AG20443 (cell line): ENCODE measurements around the gene GALK2.
"Not testable (repeated sequence)": the region's sequence is repeated elsewhere in the genome, so short reads cannot be mapped to it uniquely, and the experiment has no call there.

Experiments
- DNase-seq: peaks from one replicate; pipeline ENCODE4 v3.0.0; 2012; ENCODE audit warnings: low spot score, mixed read lengths

Gene GALK2

DNA sequence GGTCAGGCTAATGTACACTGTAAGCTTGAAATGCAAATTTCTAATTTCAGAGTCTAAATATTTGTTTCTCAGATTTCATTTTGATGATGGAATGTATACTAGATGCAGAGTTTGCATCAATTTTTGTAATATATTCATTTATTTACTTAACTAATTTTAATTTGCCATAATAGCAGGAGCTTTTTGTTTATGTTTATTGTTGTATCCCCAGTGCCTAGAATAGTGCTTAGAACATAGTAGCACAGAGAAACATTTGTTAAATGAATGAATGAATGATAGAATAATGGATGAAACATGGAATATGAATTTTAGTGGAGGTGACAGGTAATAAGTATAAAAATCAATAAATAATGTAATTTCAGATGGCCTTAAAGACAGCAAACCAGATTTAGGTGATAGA, 5.2 kb upstream of the GALK2 start:
- DNase-seq: no peak

DNA sequence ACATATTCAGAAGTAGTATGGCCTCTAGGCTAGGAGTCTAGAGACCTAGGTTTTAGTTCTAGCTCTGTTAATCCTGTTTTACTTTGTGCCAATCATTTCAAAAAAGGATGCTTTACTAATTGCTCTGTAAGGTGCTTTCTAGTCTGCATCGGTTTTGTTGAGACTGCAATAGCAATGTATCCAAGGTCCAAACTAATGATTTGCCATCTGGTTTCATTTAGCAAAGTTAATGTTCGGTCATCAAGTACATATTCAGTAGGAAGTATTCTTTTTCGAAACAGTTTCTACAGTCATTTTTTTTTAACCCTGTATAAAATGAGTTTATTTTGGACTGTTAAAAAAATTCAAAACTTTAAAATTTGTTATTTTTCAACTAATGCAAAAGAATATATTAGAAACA, 2.0 kb upstream of the GALK2 start:
- peak; percentile 17 for DNase-seq

DNA sequence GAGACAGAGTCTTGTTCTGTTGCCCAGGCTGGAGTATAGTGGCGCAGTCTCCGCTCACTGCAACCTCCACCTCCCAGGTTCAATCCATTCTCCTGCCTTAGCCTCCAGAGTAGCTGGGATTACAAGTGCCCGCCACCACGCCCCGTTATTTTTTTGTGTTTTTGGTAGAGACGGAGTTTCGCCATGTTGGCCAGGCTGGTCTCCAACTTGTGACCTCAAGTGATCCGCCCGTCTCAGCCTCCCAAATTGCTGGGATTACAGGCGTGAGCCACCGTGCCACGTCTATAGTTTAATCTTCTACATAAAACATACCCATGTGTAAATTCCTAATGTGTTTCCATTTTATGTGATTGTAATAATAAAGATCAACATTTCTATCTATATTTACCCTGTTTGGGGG, 1.7 kb downstream of the GALK2 start:
- no peak for DNase-seq

DNA sequence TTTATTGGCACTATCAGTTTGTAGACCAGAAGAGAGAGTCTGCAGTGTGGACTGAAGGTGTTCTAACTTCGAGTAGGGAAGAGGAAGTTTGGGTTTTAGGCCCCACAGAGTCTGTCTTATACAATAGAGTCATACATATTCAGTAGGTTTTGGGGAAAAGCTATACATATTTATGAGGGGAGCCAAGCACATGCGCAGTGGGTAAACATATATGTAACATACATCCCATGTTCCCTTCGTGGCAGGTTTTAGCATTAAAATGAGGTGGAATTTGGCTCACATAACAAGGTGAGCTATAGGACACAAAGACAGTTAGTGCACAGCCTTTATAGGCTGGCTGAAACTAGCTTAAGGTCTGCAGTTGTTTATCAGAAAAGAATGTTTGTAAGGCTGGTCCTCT, 4.9 kb downstream of the GALK2 start:
- DNase-seq: no peak

DNA sequence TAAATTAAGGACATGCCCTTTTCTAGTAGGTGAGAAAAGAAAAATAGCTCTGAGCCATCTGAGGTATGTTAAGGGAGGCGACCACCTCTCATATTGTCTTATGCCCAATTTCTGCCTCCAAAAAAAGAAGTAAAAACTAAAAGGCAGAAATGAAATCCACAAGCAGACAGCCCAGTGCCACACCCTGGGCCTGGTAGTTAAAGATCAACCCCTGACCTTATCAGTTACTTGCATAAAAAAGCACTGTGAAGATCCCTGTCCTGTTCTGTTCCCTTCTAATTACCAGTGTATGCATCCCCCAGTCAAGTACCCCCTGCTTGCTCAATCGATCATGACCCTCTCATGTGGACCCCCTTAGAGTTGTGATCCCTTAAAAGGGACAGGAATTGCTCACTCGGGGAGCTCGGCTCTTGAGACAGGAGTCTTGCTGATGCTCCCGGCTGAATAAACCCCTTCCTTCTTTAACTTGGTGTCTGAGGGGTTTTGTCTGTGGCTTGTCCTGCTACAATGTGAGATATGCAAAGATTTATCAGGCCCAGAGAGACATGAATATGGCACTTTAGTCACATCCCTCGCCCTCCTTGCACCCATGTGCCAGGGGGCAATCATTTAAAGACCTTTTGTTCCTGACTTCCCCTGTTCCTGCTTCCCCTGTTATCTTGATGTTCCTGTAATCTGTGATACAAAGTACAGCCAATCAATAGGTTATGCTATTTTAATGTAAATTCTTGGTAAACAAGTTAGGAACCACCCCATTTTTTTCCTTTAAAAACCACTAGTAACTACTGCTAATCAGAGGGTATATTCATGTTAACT, 5.7 kb downstream of the GALK2 start:
- not testable (repeated sequence) for DNase-seq

DNA sequence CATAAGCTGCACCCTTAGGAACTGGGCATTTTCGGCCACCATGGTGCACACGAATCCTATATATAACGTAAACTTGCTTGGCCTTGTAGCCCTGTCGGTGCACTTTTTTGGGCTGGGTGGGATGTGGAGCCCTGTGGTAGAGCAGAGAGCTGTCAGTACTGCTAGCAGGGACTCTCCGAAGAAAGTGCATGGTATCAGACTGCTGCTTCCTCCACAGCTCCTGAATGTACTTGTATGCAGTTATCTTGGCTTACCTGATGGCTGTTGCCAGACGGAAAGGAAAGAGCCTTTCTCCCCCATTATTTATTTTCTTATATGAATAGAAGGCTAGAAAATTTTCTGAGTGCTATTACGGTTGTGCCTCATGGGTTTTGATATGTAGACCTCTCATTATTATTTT, 8.4 kb downstream of the GALK2 start:
- DNase-seq: no peak

DNA sequence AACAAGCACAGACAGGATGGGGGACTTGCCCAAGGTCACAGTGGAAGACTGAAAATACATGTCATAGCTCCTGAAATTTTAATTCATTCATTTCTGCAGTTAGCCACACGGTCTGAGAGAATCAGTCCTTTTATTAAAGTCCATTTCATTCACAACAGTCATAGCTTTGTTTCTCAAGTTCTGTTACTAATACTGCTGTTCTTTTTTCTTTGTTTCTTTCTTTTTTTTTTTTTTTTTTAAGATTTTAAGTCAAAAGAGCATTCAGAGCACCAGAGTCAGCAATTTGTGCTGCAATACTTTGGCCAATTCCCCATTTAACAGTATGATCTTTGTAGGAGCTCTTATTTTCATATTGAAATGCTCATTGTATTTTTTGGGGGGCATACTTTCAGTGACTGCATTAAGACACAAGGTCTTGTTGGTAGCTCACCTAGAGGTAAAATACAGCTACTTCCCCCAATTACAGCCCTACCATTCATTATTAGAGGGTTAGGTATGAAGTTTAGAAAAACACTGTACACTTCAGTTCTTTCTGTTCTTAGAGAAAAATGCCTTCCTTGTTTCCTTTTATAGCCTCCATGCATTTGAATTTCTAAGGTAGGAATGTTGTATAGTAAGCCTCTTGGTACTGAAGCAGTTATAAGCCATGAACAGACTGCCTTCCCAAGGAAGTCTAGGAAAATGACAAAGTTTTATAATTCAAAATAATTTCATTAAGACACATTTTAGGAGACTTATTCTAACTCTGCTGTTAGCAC, 9.6 kb downstream of the GALK2 start:
- DNase-seq: no peak

DNA sequence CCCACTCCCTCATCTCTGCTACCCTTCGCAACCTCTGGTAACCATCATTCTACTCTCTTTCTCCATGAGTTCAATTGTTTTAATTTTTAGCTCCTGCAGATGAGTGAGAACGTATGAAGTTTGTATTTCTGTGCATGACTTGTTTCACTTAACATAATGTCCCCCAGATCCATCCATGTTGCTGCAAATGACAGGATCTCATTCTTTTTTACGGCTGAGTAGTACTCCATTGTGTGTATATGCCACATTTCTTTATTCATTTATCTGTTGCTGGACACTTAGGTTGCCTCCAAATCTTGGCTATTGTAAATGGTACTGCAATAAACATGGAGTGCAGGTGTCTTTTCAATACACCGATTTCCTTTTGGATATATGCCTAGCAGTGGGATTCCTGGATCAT, 12.1 kb downstream of the GALK2 start:
- DNase-seq: no peak

DNA sequence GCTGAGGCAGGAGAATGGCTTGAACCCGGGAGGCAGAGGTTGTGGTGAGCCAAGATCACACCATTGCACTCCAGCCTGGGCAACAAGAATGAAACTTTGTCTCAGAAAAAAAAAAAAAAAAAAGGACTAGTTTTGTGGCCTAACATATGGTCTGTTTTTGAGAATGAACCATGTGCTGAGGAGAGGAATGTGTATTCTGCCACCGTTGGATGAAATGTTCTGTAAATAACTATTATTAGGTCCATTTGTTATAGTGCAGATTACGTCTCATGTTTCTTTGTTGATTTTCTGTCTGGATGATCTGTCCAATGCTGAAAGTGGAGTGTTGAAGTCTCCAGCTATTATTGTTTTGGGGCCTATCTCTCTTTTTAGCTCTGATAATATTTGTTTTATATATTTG, 13.7 kb downstream of the GALK2 start:
- not testable (repeated sequence) for DNase-seq

DNA sequence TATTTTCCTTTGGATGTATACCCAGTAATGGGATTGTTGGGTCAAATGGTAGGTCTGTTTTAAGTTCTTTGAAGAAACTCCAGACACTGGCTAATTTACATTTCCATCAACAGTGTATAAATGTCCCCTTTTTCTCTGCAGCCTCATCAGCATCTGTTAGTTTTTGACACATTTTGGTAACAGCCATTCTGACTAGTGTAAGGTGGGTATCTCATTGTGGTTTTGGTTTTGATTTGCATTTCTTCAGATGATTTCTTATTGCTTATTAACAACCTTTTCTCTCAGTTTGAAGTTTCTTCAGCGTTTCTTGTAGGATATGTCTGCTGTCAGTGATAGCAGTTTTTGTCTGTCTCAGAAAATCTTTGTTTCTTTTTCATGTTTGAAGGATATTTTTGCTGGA, 15.4 kb downstream of the GALK2 start:
- no peak for DNase-seq

DNA sequence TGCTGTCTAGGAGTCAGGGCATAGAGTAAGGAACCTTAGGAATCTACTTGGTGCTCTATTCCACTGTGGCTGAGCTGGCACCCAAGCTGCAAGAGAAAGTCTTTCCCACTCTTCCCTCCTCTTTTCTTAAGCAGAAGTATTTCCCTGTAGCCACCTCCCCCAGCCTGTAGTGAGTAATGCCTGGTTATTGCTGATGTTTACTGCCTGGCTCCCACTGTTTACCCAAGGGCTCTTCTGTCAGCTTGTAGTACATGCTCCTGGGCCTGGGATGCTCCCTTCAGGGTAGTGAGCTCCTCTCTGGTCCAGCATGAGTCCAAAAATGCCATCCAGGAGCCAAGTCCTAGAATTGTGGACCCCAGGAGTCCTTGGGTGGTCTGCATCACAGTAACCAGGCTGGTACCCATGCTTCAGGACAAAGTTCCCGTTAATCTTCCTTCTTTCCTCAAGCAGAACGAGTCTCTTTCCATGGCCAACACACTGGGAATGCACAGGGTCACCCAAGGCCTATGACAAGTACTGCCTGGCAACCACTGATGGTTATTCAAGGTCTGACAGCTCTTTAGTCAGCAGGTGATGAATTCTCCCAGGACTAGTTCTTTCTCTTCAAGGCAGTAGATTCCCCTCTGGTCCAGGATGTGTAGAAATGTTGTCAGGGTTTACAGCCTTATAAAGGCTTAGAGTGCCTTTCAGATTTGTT, 17.6 kb downstream of the GALK2 start:
- peak; percentile 24 for DNase-seq

DNA sequence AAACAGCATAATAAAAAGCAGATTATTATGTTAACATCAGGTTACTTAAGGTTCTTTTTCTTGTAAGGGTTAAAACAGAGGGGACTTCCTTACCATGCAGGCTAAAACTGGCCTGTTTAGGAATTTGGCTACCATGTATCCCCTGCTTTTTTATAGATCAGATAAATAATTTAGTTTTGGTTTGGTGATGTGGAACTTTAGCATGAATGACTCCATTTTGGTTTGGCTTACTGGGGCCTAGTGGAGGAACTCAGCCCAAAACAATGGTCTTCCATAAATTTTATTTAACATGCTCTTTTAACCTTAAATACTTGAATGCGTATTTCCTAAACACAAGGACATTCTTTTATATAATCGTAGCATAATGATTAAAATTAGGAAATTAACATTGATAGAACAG, 18.9 kb downstream of the GALK2 start:
- DNase-seq: no peak

DNA sequence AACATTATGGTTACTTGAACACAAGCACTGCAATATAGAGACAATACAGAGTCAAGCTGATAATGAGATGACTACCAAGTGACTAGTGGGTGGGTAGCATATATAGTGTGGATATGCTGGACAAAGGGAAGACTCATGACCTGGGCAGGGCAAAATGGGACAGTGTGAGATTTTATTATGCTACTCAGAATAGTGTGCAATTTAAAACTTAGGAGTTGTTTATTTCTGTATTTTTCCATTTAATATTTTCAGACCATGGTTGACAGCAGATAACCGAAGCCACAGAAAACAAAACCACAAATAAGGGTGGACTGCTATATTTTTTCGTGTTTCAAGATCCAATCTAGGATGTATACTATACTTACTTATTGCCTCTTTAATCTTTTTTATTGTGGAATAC, 19.6 kb downstream of the GALK2 start:
- DNase-seq: no peak

DNA sequence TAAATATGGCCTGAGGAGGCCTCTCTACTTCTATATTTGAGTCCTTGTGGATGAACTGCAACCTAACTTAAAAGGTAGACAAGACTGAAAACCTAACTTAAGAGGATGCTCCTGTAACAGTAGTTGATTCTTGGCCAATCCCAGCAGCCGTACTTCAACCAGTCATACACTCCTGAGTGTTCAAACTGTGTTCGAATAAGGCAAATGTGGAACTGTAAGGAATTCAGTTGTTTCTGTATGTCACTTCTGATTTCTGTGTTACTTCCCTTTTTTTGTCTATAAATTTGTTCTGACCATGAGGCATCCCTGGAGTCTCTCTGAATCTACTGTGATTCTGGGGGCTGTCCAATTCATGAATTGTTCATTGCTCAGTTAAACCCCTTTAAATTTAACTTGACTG, 20.5 kb downstream of the GALK2 start:
- DNase-seq: no peak

DNA sequence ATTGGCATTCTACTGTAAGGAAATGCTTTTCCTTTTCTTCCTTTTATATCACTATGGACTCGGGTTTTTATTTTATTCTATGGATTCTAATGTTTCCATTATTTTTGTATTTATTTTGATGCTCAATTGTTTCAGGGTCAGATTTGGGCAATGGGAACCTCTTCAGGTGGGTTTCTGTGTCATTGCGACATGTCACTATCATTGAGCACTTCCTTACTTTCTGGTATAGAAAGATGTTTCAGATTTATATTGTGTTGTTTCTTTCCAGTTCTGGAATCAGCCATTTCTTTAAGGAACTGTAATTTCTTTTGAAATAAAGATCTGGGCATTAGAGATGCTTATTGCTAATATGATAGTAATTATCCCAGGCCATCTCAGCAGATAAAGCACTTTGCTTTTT, 21.8 kb downstream of the GALK2 start:
- DNase-seq: no peak

DNA sequence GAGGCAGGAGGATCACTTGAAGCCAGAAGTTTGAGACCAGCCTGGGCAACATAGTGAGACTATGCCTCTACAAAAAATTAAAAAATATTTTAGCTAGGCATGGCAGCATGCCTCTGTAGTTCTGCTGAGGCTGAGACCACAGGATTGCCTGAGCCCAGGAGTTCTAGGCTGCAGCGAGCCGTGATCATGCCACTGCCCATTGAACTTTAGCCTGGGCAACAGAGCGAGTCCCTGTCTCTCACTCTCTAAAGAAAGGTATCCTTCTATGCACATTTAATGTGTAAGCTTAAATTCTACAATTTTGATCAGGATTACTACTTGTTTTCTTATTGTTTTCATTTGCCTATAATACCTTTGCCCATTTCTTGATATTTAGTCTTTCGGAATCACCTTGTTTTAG, 26.8 kb downstream of the GALK2 start:
- no peak for DNase-seq

DNA sequence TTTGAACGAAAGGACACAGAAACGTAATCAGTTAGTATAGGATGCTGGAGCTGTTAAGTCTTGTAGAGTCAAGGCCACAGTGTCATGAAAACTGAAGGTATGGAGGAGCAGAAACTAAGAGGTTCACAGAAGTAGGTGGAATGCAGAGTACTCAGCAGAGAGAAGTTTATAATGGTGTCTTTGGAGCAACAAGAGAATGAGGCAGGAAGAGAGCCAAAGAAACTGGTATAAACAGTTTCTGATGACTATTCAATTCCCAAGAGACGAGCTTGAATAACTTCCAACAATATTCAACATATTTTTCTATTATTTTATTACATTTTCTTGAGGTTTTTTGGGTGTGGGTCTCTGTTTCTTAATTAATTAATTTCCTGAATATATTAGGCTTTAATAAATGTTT, 29.6 kb downstream of the GALK2 start:
- DNase-seq: no peak

DNA sequence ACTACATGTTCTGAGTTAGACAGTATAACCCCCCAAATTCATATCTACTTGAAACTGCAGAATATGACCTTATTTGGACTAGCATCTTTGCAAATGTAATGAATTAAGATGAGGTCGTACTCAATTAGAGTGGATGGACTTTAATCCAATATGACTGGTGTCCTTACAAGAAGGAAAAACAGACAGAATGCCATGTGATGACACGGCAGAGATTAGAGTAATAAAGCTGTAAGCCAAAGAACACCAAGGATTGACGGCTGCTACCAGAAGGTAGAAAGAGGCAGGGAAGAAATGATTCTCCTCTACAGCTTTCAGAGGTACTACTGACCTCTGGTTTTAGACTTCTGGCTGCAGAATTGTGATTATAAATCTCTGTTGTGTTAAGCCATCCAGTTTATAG, 30.3 kb downstream of the GALK2 start:
- no peak for DNase-seq

DNA sequence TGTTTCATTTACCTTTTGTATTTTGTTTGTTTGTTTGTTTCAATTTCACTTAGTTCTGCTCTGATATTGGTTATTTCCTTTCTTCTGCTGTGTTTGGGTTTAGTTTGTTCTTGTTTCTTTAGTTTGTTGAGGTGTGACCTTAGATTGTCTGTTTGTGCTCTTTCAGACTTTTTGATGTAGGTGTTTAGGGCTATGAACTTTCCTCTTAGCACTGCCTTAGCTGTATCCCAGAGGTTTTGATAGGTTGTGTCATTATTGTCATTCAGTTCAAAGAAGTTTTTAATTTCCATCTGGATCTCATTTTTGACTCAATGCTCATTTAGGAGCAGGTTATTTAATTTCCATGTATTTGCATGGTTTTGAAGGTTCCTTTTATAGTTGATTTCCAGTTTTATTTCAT, 38.1 kb downstream of the GALK2 start:
- DNase-seq: not testable (repeated sequence)

DNA sequence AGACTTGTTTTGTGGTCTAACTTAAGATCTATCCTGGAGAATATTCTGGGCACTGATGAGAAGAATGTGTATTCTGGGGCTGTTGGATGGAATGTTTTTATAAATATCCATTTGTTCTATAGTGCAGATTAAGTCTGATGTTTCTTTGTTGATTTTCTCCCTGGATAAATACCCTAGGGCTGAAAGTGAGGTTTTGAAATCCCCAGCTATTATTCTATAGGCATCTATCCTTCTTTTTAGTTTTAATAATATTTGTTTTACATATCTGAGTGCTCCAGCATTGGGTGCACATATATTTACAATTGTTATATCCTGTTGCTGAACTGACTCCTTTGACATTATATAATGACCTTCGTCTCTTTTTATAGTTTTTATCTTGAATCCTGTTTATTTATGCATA, 42.9 kb downstream of the GALK2 start:
- no peak for DNase-seq

DNA sequence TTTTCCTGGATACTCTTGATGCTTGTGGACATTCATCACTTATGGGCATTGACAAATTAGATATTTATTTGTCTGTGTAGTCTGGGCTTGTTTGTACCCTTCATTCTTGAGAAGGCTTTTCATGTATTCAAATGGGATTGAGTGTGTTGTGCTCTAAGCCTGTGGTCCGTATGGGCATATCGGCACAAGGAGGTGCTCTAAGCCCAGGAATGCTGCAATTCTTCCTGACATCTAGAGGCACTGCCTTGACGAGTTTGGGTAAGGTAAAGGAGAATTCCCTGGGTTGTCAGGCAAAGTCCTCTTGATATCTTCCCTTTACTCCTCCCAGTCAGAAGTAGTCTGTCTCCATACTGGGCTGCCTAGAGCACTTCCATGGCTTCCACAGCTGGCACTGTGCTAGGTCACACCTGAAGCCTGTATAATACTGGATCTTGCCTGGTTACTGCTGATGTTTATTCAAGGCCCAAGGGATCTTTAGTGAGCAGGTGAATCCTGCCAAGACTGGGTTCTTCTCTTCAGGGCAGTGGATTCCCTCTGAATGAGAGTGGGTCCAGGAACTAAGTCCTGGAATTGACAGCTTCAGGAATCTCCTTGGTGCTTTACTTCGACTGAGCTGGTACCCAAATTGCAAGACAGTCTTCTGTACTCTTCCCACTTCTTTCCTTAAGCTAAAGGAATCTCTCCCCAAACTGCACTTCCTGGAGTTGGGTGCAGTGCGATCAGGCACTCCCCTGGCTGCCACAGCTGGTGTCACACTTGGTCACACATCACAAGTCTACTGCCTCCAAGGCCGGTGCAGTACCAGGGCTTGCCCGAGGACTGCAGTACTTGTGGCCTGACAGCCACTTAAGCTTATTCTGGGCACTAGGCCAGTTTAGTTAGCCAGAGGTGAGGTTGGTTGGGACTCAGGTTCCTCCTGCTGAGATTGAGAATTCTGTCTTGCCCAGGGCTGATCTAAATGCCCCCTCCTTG, 46.0 kb downstream of the GALK2 start:
- DNase-seq: no peak
